Endodermal cell (in vitro differentiated cells): Measurements from ENCODE around the gene COL9A2. TPM values are rescaled to one million over a fixed set of nuclear protein-coding genes. Genes with fewer than 3 reads are reported as not detected.
"Not testable (repeated sequence)": the region's sequence is repeated elsewhere in the genome, so short reads cannot be mapped to it uniquely, and the experiment has no call there.

Experiments
- DNase-seq: peaks from one replicate; pipeline ENCODE4 v3.0.0-alpha.2; 2017
- H3K27ac ChIP-seq: 2 replicates; pipeline ENCODE4 v1.5.1; 2013; ENCODE audit warnings: mild to moderate bottlenecking, low read depth, low read length, moderate library complexity
- H3K27me3 ChIP-seq: 2 replicates; pipeline ENCODE4 v1.6.1; 2013; ENCODE audit warnings: mild to moderate bottlenecking, low read length, moderate library complexity; ENCODE audit not compliant: insufficient read depth, control insufficient read depth, poor library complexity, severe bottlenecking
- H3K36me3 ChIP-seq: 2 replicates; pipeline ENCODE4 v1.7.0; 2013; ENCODE audit warnings: mild to moderate bottlenecking, low read length, moderate library complexity; ENCODE audit not compliant: control insufficient read depth, insufficient read depth
- H3K4me1 ChIP-seq: one replicate; pipeline ENCODE4 v1.7.0; 2013; ENCODE audit warnings: low read length; ENCODE audit not compliant: control insufficient read depth, insufficient read depth
- H3K4me3 ChIP-seq: 2 replicates; pipeline ENCODE4 v1.5.1; 2013; ENCODE audit warnings: mild to moderate bottlenecking, low read length, moderate library complexity
- H3K9ac ChIP-seq: 2 replicates; pipeline ENCODE4 v1.6.1; 2013; ENCODE audit warnings: mild to moderate bottlenecking, low read length, moderate library complexity; ENCODE audit not compliant: poor library complexity, severe bottlenecking; ENCODE audit errors: extremely low read depth
- H3K9me3 ChIP-seq: 2 replicates; pipeline ENCODE4 v1.6.1; 2013; ENCODE audit warnings: mild to moderate bottlenecking, low read length, moderate library complexity; ENCODE audit not compliant: control insufficient read depth
- H3K27ac Mint-ChIP-seq: 2 replicates; pipeline ENCODE4 v1.8.0; 2020; ENCODE audit warnings: mixed read lengths
- H3K27me3 Mint-ChIP-seq: 2 replicates; pipeline ENCODE4 v1.8.0; 2021; ENCODE audit warnings: mild to moderate bottlenecking, mixed read lengths; ENCODE audit not compliant: insufficient read depth
- H3K36me3 Mint-ChIP-seq: 2 replicates; pipeline ENCODE4 v1.8.0; 2020; ENCODE audit warnings: low read depth, mixed read lengths
- H3K4me1 Mint-ChIP-seq: 2 replicates; pipeline ENCODE4 v1.8.0; 2020; ENCODE audit warnings: mixed read lengths
- H3K4me3 Mint-ChIP-seq: 2 replicates; pipeline ENCODE4 v1.8.0; 2020; ENCODE audit warnings: mild to moderate bottlenecking, moderate library complexity, mixed read lengths
- H3K9me3 Mint-ChIP-seq: 2 replicates; pipeline ENCODE4 v1.8.0; 2020; ENCODE audit warnings: mild to moderate bottlenecking, mixed read lengths
- CTCF ChIP-seq: fragments of 200-600 bp; sonication (generic); conservative IDR thresholded peaks from 2 replicates; pipeline ENCODE4 v1.5.0; 2021; ENCODE audit warnings: antibody characterized with exemption, mild to moderate bottlenecking
- WGBS, 2 experiments: methylation state at CpG; one replicate each; pipeline versions ENCODE4 v1.1.5 to v1.1.7; 2013; ENCODE audit warnings: missing lambda C conversion rate in 2 of 2, mixed read lengths in 1 of 2; ENCODE audit not compliant: insufficient coverage in 1 of 2, insufficient read length in 1 of 2; 5-methylcytosine and 5-hydroxymethylcytosine counted together
- total RNA-seq, 2 donors: library from RNA; stranded (reverse); fragmentation: NEBNext Ultra II Directional in 1 of 2; extraction: Animal tissue kit (Norgen Biotek cat#: 25700) in 1 of 2; gene quantifications; 2 replicates in 1 of 2; 3 replicates in 1 of 2; pipeline ENCODE4 v1.2.1, GENCODE V29; 2021

The COL9A2 gene
- total RNA-seq, 2 donors from 2014 or later = 295 to 470 TPM

GRCh38 chr1:40344597-40344996, 27.5 kb upstream of the COL9A2 start:
- H3K27me3 ChIP-seq = no peaks in the 10 kb centered on the region
- peaks cover 6% of the 10 kb centered on the region for H3K9me3 ChIP-seq
- H3K36me3 ChIP-seq = no peaks in the 10 kb centered on the region
- WGBS, 2 experiments = 60 to 73% methylated on average over 3 to 6 of the region's 6 CpGs
- Mint-ChIP-seq H3K36me3 (no peaks in the 10 kb centered on the region), H3K27ac (no peak overlapping the region), H3K4me3 (no peak overlapping the region), H3K9me3 (no peaks in the 10 kb centered on the region), H3K4me1 (no peaks in the 10 kb centered on the region), H3K27me3 (peaks cover 18% of the 10 kb centered on the region)
- no peak for DNase-seq
- H3K4me1 ChIP-seq = no peaks in the 10 kb centered on the region
- TF ChIP-seq CTCF = no peak
- no peak overlapping the region for H3K27ac ChIP-seq
- no peak overlapping the region for H3K4me3 ChIP-seq
- no peak overlapping the region for H3K9ac ChIP-seq

- not testable (repeated sequence) for H3K4me3 Mint-ChIP-seq, H3K9ac ChIP-seq, H3K36me3 Mint-ChIP-seq, H3K27ac Mint-ChIP-seq, H3K4me1 Mint-ChIP-seq, H3K4me1 ChIP-seq, H3K9me3 Mint-ChIP-seq, H3K36me3 ChIP-seq, DNase-seq, H3K4me3 ChIP-seq, H3K27ac ChIP-seq, H3K27me3 ChIP-seq, H3K9me3 ChIP-seq
- H3K27me3 Mint-ChIP-seq = peaks cover 26% of the 10 kb centered on the region
- WGBS, 2 experiments = 96 to 99% methylated on average over 3 of the region's 3 CpGs
Measured at GRCh38 chr1:40342381-40342717, 25.3 kb upstream of the COL9A2 start.

GRCh38 chr1:40341491-40342380, 24.6 kb upstream of the COL9A2 start:
- TF ChIP-seq CTCF = no peak
- H3K27me3 Mint-ChIP-seq = peaks cover 26% of the 10 kb centered on the region
- H3K9me3 Mint-ChIP-seq = no peaks in the 10 kb centered on the region
- no peak overlapping the region for H3K9ac ChIP-seq
- 76 to 86% methylated on average over 3 to 6 of the region's 6 CpGs for WGBS, 2 experiments
- DNase-seq = no peak
- no peaks in the 10 kb centered on the region for H3K36me3 Mint-ChIP-seq
- peaks cover 5% of the 10 kb centered on the region for H3K4me1 Mint-ChIP-seq
- no peaks in the 10 kb centered on the region for H3K36me3 ChIP-seq
- no peaks in the 10 kb centered on the region for H3K4me1 ChIP-seq
- H3K27ac ChIP-seq = no peak overlapping the region
- H3K4me3 Mint-ChIP-seq = no peak overlapping the region
- H3K27ac Mint-ChIP-seq = no peak overlapping the region
- peaks cover 6% of the 10 kb centered on the region for H3K9me3 ChIP-seq
- no peak overlapping the region for H3K4me3 ChIP-seq
- H3K27me3 ChIP-seq = no peaks in the 10 kb centered on the region
